ENCODE data around the gene SS18L1. TPM values are rescaled to one million over a fixed set of nuclear protein-coding genes. Genes with fewer than 3 reads are reported as not detected.

Gene SS18L1
- total and polyA plus RNA-seq, 8 donors: 5.5 to 34.8 (median 9.3) TPM

DNA sequence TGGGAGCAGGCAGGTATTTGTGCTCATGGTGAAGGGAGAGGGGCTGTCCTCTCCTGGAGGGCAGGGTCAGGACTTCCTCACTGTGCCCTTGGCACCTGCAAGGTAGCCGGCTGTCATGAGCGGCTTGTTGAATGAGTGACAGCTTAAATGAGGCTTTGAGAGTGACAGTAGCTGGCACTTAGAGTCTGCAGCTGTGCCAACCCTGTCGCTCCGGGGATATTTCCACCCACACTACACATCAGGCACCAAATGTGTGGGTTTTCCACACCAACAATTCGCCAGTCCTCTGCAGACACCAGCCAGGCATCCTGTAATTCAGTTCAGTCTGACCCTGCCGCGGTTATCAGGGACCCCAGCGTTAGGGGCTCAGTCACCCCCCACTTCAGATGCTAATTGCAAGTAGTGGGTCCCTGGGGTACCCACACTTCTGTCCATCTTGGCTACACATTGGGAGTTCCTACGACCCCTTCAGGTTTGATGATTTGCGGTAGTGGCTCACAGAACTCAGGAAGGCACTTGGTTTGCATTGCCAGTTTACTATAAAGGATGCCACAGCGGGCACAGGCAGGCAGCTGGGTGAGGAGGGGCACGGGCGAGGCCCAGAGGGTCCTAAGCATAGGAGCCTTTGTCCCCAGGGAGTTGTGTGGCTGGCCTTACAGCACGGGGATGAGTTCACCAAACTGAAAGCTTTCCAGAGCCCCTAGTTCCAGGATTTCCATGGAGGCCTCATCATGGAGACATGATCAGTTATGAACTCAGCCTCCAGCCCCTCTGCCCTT, 48.4 kb downstream of the SS18L1 start:
- H3K9me3 ChIP-seq: no peaks in the 10 kb centered on the region
- 87 to 90% (median 88%) methylated on average over 12 to 14 of the region's 14 CpGs for WGBS, 5 donors
- intact Hi-C loops (cut with DNase I; ENCODE audit: low total_unique reads): no loop called here
- H3K27ac ChIP-seq: no peak overlapping the region
- H3K4me1 ChIP-seq: peaks cover 0 to 12% (median 4%) of the 10 kb centered on the region in 4 donors
- H3K4me3 ChIP-seq: no peak overlapping the region
- no peak for DNase-seq
- no peaks in the 10 kb centered on the region for H3K27me3 ChIP-seq
- H3K36me3 ChIP-seq: peaks cover 27 to 81% (median 77%) of the 10 kb centered on the region in 4 donors
- TF ChIP-seq EP300 (IDR thresholded peaks at IDR 0.05) (no peak), POLR2A (IDR thresholded peaks at IDR 0.05) (no peak), POLR2AphosphoS5 (IDR thresholded peaks at IDR 0.05) (no peak)

DNA sequence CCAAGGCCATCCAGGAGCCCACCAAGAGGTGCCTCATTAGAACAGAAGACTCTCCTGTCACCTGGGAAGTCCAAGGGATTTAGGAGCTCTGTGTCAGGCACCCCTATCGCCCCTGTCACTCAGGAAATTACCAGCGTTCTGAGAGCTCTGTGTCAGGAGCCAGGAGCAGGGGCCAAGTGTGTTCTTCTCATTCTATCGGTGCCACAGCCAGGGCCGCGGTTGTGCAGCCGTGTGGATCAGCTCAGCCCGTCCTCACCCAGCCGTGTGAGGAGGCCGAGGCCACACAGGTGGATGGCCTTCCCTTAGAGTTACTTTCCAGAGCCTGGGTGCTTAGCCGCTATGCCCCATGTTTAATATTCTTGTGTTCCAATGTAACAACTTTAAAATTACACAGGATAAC, 49.1 kb downstream of the SS18L1 start:
- no peak for TF ChIP-seq POLR2AphosphoS5 (IDR thresholded peaks at IDR 0.05)
- TF ChIP-seq, protein P1, sequence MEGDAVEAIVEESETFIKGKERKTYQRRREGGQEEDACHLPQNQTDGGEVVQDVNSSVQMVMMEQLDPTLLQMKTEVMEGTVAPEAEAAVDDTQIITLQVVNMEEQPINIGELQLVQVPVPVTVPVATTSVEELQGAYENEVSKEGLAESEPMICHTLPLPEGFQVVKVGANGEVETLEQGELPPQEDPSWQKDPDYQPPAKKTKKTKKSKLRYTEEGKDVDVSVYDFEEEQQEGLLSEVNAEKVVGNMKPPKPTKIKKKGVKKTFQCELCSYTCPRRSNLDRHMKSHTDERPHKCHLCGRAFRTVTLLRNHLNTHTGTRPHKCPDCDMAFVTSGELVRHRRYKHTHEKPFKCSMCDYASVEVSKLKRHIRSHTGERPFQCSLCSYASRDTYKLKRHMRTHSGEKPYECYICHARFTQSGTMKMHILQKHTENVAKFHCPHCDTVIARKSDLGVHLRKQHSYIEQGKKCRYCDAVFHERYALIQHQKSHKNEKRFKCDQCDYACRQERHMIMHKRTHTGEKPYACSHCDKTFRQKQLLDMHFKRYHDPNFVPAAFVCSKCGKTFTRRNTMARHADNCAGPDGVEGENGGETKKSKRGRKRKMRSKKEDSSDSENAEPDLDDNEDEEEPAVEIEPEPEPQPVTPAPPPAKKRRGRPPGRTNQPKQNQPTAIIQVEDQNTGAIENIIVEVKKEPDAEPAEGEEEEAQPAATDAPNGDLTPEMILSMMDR (IDR thresholded peaks at IDR 0.05): no peak
- TF ChIP-seq POLR2A (IDR thresholded peaks at IDR 0.05): no peak
- TF ChIP-seq EP300 (IDR thresholded peaks at IDR 0.05): no peak
- H3K9me3 ChIP-seq: no peaks in the 10 kb centered on the region
- intact Hi-C loops (cut with DNase I; ENCODE audit: low total_unique reads): no loop called here
- H3K4me3 ChIP-seq: no peak overlapping the region
- H3K27ac ChIP-seq: no peak overlapping the region
- peaks cover 27 to 88% (median 84%) of the 10 kb centered on the region in 4 donors for H3K36me3 ChIP-seq
- DNase-seq: no peak
- no peaks in the 10 kb centered on the region for H3K27me3 ChIP-seq
- H3K4me1 ChIP-seq: peaks cover 0 to 5% (median under 1%) of the 10 kb centered on the region in 4 donors
- 79 to 92% (median 88%) methylated on average over 8 to 10 of the region's 10 CpGs for WGBS, 5 donors

DNA sequence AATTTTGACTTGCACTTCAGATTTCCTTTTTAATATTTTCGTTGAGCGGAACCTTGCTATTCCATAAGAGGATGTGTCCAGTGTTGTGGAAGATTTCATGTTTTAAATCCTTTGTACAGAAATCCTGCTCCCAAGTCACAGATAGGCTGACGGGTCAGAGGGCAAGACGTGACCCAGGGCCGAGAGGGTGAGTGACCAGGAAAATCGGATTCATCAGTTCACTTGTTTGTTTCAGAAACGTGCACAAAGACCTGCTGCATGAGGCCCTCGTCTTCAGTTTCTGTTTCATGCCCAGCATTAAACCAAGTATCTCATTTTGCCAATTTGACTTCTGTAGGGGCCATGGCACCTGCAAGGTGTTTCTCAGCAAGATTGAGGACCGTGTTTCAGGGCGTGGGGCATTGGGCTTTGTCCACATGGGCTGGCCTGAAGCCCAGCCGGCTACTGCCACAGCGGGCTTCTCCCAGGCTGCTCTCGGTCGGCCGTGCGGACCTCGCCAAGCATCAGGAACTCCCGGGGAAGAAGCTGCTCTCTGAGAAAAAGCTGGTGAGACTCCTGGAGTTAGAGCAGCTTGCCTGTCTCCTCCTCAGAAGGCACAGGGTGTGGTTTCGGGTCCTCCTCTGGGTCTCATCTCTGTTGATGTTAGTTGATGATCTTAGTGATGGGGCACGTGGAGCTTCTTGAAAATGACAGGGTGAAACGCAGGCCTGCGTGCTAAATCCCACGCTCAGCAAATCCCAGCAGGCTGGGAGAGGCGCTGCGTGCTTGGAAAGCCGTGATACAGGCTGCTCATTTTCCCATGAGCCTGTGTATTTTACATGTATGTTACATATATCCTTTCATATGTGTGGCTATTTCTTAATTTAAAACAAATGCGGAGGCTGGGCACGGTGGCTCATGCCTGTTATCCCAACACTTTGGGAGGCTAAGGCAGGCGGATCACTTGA, 49.8 kb downstream of the SS18L1 start:
- Histone ChIP-seq H3K27me3 (no peaks in the 10 kb centered on the region), H3K4me1 (no peaks in the 10 kb centered on the region), H3K9me3 (no peaks in the 10 kb centered on the region), H3K36me3 (peaks cover 34 to 95% (median 91%) of the 10 kb centered on the region in 4 donors), H3K4me3 (no peak overlapping the region), H3K27ac (no peak overlapping the region)
- no peak for DNase-seq
- intact Hi-C loops (cut with DNase I; ENCODE audit: low total_unique reads): no loop called here
- 80 to 90% (median 85%) methylated on average over 29 of the region's 29 CpGs for WGBS, 5 donors
- TF ChIP-seq POLR2AphosphoS5 (IDR thresholded peaks at IDR 0.05): no peak
- no peak for TF ChIP-seq POLR2A (IDR thresholded peaks at IDR 0.05)
- no peak for TF ChIP-seq EP300 (IDR thresholded peaks at IDR 0.05)
- TF ChIP-seq, protein P1 (IDR thresholded peaks at IDR 0.05): no peak

DNA sequence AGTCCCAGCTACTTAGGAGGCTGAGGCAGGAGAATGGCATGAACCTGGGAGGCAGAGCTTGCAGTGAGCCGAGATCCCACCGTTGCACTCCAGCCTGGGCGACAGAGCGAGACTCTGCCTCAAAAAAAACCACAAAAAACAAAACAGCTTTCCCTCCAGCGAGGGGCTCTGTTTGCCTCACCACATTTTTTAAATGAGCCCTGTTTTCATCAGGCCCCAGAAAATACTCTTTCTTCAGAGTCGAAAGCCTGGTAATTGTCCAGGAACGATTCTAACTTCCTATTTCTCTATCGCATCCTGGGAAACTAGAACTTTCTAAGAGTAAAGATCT, 51.5 kb downstream of the SS18L1 start:
- Histone ChIP-seq H3K4me3 (no peak overlapping the region), H3K4me1 (no peaks in the 10 kb centered on the region), H3K9me3 (no peaks in the 10 kb centered on the region), H3K36me3 (peaks cover 41 to 99% (median 94%) of the 10 kb centered on the region in 4 donors), H3K27me3 (no peaks in the 10 kb centered on the region), H3K27ac (no peak overlapping the region)
- intact Hi-C loops (cut with DNase I; ENCODE audit: low total_unique reads): no loop called here
- TF ChIP-seq POLR2AphosphoS5 (IDR thresholded peaks at IDR 0.05) (no peak), POLR2A (IDR thresholded peaks at IDR 0.05) (no peak), EP300 (IDR thresholded peaks at IDR 0.05) (no peak)
- TF ChIP-seq, protein P1 (IDR thresholded peaks at IDR 0.05): no peak
- 79 to 93% (median 84%) methylated on average over 8 of the region's 8 CpGs for WGBS, 5 donors
- no peak for DNase-seq
